Smooth muscle cell (in vitro differentiated cells): ENCODE data around the gene PAPPA. TPM values are rescaled to one million over a fixed set of nuclear protein-coding genes. Genes with fewer than 3 reads are reported as not detected.
A peak's percentile ranks its signal among the peaks of the same experiment; 100 is the strongest.

Experiments used
- DNase-seq: peaks from one replicate; lab custom pipeline; 2025; ENCODE audit not compliant: unreplicated experiment; lab: John Stamatoyannopoulos, UW
- H2AFZ ChIP-seq: fragments of 200-600 bp; sonication (generic); 2 replicates; pipeline ENCODE4 v1.6.0; 2016; ENCODE audit warnings: antibody characterized with exemption, low read depth, mild to moderate bottlenecking
- H3F3A ChIP-seq: fragments of 200-600 bp; sonication (generic); 2 replicates; pipeline ENCODE4 v1.6.0; 2017; ENCODE audit warnings: antibody characterized with exemption, low read depth
- H3K27ac ChIP-seq: fragments of 200-600 bp; sonication (generic); 2 replicates; pipeline ENCODE4 v1.5.1; 2016; ENCODE audit warnings: low read depth, mild to moderate bottlenecking
- H3K27me3 ChIP-seq: fragments of 200-600 bp; sonication (generic); 2 replicates; pipeline ENCODE4 v1.6.1; 2016; ENCODE audit warnings: low read depth, mild to moderate bottlenecking
- H3K36me3 ChIP-seq: fragments of 200-600 bp; sonication (generic); 2 replicates; pipeline ENCODE4 v1.5.1; 2016; ENCODE audit warnings: low read depth
- H3K4me1 ChIP-seq: fragments of 200-600 bp; sonication (generic); 2 replicates; pipeline ENCODE4 v1.5.1; 2016; ENCODE audit warnings: low read depth
- H3K4me2 ChIP-seq: fragments of 200-600 bp; sonication (generic); 2 replicates; pipeline ENCODE4 v1.6.0; 2016; ENCODE audit warnings: mild to moderate bottlenecking
- H3K4me3 ChIP-seq: fragments of 200-600 bp; sonication (generic); 2 replicates; pipeline ENCODE4 v1.5.1; 2016; ENCODE audit warnings: mild to moderate bottlenecking
- H3K79me2 ChIP-seq: fragments of 200-600 bp; sonication (generic); 2 replicates; pipeline ENCODE4 v1.6.0; 2016; ENCODE audit warnings: low read depth, mild to moderate bottlenecking
- H3K9ac ChIP-seq: fragments of 200-600 bp; sonication (generic); 2 replicates; pipeline ENCODE4 v1.6.0; 2016; ENCODE audit warnings: low read depth
- H3K9me3 ChIP-seq: fragments of 200-600 bp; sonication (generic); replicated peaks from 2 replicates; pipeline ENCODE4 v1.5.1; 2016; ENCODE audit warnings: low read depth
- H4K20me1 ChIP-seq: fragments of 200-600 bp; sonication (generic); 2 replicates; pipeline ENCODE4 v1.6.0; 2016; ENCODE audit warnings: low read depth
- WGBS: methylation state at CpG from one replicate; pipeline ENCODE4 v1.1.7; 2016; ENCODE audit warnings: low lambda C conversion rate; 5-methylcytosine and 5-hydroxymethylcytosine counted together
- polyA plus RNA-seq: library from polyadenylated mRNA; unstranded; fragments of >200 nt; fragmentation: Nextera tagmentation; extraction: Ambion mirVana; gene quantifications from 2 replicates; pipeline ENCODE4 v1.2.1, GENCODE V29; 2016
- total RNA-seq: library from RNA; depleted of rRNA; stranded (reverse); fragments of >200 nt; gene quantifications from 2 replicates; pipeline ENCODE4 v1.2.3, GENCODE V29; 2014
- TF ChIP-seq, protein P1 (sequence below): fragments of 200-600 bp; sonication (generic); IDR thresholded peaks from 2 replicates; pipeline ENCODE4 v1.5.1; 2017; ENCODE audit warnings: borderline replicate concordance, mild to moderate bottlenecking, antibody characterized with exemption; ENCODE audit not compliant: insufficient read depth, poor library complexity, severe bottlenecking

PAPPA gene
- total and polyA plus RNA-seq, 2 experiments from 2014 or later = 27.7 to 114 TPM

DNA sequence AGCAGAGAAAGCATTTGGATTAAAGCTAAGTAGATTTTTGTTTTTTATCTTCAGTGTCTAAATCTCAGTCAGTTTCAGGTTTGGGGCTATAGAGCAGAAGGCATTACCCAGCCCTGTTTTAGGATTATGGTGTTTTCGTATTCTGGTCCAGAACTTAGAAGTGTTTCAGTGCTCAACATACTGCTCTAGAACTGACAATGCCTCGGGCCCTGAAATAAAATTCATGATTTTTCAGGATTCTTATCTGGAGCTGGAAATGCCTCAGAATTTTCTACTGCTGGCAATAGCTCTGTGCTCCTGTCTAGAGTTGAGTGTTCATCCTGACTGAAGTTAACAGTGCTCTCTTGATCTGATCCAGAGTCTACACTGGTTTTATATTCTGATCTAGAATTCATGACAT, 163.9 kb downstream of the PAPPA start:
- Histone ChIP-seq H3K9me3 (no peaks in the 10 kb centered on the region), H3K4me2 (peak overlapping the region; percentile 12), H4K20me1 (peaks cover 65% of the 10 kb centered on the region), H3F3A (peaks cover 23% of the 10 kb centered on the region), H3K36me3 (peaks cover 3% of the 10 kb centered on the region), H2AFZ (no peak overlapping the region), H3K79me2 (no peaks in the 10 kb centered on the region), H3K9ac (no peak overlapping the region), H3K4me3 (no peak overlapping the region), H3K27me3 (no peaks in the 10 kb centered on the region), H3K4me1 (peaks cover 16% of the 10 kb centered on the region), H3K27ac (peak overlapping the region; percentile 68)
- DNase-seq = no peak
- 77% methylated on average over 2 of the region's 2 CpGs for WGBS
- TF ChIP-seq, protein P1, sequence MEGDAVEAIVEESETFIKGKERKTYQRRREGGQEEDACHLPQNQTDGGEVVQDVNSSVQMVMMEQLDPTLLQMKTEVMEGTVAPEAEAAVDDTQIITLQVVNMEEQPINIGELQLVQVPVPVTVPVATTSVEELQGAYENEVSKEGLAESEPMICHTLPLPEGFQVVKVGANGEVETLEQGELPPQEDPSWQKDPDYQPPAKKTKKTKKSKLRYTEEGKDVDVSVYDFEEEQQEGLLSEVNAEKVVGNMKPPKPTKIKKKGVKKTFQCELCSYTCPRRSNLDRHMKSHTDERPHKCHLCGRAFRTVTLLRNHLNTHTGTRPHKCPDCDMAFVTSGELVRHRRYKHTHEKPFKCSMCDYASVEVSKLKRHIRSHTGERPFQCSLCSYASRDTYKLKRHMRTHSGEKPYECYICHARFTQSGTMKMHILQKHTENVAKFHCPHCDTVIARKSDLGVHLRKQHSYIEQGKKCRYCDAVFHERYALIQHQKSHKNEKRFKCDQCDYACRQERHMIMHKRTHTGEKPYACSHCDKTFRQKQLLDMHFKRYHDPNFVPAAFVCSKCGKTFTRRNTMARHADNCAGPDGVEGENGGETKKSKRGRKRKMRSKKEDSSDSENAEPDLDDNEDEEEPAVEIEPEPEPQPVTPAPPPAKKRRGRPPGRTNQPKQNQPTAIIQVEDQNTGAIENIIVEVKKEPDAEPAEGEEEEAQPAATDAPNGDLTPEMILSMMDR = no peak

DNA sequence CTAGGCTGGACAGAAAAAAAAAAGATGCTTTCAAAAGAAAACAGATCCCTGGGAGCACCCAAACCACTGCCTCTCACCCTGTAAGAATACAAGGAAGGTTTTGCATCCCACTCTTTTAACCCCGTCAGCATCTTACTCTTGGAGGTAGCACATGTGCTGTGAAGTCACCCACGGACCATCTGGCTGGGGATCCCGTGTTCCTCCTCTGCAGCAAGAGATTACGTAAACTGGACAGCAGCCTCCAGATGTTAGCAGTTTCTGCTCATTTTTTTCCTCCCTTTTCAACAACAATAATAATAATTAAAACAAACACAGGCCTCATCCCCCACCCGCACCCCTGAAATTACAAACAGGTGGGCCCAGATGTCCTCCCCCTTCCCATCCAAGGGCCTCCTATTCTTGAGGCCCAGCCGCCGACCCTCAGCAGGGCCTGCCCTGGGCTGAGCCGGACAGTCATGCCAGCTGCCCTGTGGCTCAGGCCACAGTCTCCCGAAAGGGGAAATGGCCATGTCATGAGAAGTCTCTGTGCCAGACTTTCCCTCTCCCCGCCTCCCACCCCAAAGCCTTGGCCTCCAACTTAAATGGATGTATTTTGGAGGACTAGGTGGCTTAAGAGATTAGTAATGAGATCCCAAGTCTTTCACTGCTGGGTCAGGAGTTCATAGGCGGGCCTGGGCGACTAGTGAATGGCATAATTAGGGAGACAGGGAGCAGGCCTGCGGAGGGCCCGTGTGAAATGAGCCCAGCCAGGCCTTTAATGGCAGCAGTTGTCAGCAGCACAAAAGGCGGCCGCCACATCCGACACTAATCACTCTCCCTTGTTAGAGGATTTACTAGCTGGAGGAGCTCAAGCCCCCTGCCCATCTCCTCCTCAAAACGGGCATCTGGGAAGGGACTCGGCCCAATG, 165.1 kb downstream of the PAPPA start:
- no peaks in the 10 kb centered on the region for H3K9me3 ChIP-seq
- H3K9ac ChIP-seq = no peak overlapping the region
- peak overlapping the region; percentile 39 for H3K4me2 ChIP-seq
- H3K4me1 ChIP-seq = peaks cover 27% of the 10 kb centered on the region
- H3K27ac ChIP-seq = peak overlapping the region; percentile 68
- TF ChIP-seq, protein P1 = no peak
- DNase-seq = peak; percentile 44
- H3K4me3 ChIP-seq = no peak overlapping the region
- no peaks in the 10 kb centered on the region for H3K27me3 ChIP-seq
- peaks cover 67% of the 10 kb centered on the region for H4K20me1 ChIP-seq
- no peaks in the 10 kb centered on the region for H3K79me2 ChIP-seq
- H3F3A ChIP-seq = peaks cover 27% of the 10 kb centered on the region
- peaks cover 3% of the 10 kb centered on the region for H3K36me3 ChIP-seq
- WGBS = 19% methylated on average over 19 of the region's 19 CpGs
- H2AFZ ChIP-seq = no peak overlapping the region

DNA sequence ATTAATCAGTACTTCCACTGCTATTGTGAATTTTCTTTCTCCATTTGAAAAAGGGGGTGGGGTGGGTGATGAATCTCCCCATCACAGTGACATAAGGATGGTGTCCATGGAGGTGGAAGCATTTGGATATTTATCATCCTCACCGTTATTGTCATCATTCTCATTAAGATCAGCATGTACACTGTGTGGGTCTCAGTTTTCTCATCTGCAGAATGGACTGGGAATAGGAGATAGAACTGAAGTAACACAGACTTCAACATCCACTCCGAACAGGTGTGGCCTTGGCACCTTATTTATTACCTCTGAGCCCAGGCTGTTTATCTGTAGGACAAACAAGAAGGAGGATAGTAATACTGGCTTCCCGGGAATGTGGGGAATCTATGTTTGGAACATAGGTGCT, 165.9 kb downstream of the PAPPA start:
- Histone ChIP-seq H3K4me2 (no peak overlapping the region), H4K20me1 (peaks cover 63% of the 10 kb centered on the region), H2AFZ (no peak overlapping the region), H3F3A (peaks cover 31% of the 10 kb centered on the region), H3K36me3 (peaks cover 3% of the 10 kb centered on the region), H3K9ac (no peak overlapping the region), H3K27me3 (no peaks in the 10 kb centered on the region), H3K4me3 (no peak overlapping the region), H3K4me1 (peaks cover 30% of the 10 kb centered on the region), H3K79me2 (no peaks in the 10 kb centered on the region), H3K27ac (no peak overlapping the region), H3K9me3 (no peaks in the 10 kb centered on the region)
- 95% methylated on average over 3 of the region's 3 CpGs for WGBS
- DNase-seq = no peak
- TF ChIP-seq, protein P1 = no peak

DNA sequence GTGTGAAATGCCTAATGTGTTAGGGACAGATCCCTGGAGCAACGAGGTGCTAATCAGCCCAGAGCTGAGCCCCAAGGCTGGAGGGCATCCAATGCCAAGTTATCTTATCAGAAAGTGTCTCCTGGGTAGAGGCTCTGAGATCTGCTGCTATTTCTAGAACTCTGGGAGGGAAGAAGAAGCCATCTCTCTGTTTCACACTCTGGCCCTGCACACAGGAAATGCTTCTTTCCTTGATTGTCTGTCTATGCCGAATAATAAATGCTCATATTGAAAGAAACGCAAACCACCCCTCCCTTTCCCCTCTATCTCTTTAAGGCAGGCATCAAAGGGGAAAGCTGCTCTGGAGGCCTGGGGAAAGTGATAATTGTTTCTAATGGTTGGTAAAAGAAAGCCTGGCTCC, 166.7 kb downstream of the PAPPA start:
- H3K9ac ChIP-seq = no peak overlapping the region
- H3K27me3 ChIP-seq = no peaks in the 10 kb centered on the region
- TF ChIP-seq, protein P1 = no peak
- no peak overlapping the region for H3K27ac ChIP-seq
- no peaks in the 10 kb centered on the region for H3K79me2 ChIP-seq
- no peak overlapping the region for H3K4me3 ChIP-seq
- peak overlapping the region; percentile 13 for H3K4me2 ChIP-seq
- 37% methylated on average over 3 of the region's 3 CpGs for WGBS
- peaks cover 30% of the 10 kb centered on the region for H3K4me1 ChIP-seq
- no peak for DNase-seq
- no peak overlapping the region for H2AFZ ChIP-seq
- peaks cover 3% of the 10 kb centered on the region for H3K36me3 ChIP-seq
- H3F3A ChIP-seq = peaks cover 32% of the 10 kb centered on the region
- H4K20me1 ChIP-seq = peaks cover 55% of the 10 kb centered on the region
- no peaks in the 10 kb centered on the region for H3K9me3 ChIP-seq
